Thyroid gland (tissue), 4 donors: ENCODE data around the gene PAX3.

Experiments used
- CTCF ChIP-seq, 6 experiments: fragments of 200-600 bp in 3 of 6; fragments of 450-650 bp in 3 of 6; sonication (generic) in 3 of 6; IDR thresholded peaks; one replicate each; pipeline ENCODE4 v1.5.1; 2016 to 2019; ENCODE audit warnings: antibody characterized with exemption in 6 of 6, mild to moderate bottlenecking in 2 of 6, inconsistent platforms in 1 of 6, moderate library complexity in 1 of 6
- POLR2A ChIP-seq, 2 donors: fragments of 450-650 bp; IDR thresholded peaks; one replicate each; pipeline ENCODE4 v1.6.1; 2017; ENCODE audit warnings: antibody characterized with exemption in 2 of 2, mild to moderate bottlenecking in 2 of 2, moderate library complexity in 1 of 2

GRCh38 chr2:222205136-222205535 lies 93.7 kb downstream of the PAX3 start:
- TF ChIP-seq CTCF (IDR thresholded peaks at IDR 0.05) (no peak), POLR2A (IDR thresholded peaks at IDR 0.05) (no peak)
